ENCODE results near the gene MYO19. TPM values are rescaled to one million over a fixed set of nuclear protein-coding genes. Genes with fewer than 3 reads are reported as not detected.

Gene MYO19
- total RNA-seq, 1 experiment from 2014 or later, result 144 TPM

GRCh38 chr17:36535669-36536081 lies 1.0 kb upstream of the MYO19 start:
- Mint-ChIP-seq H3K4me3 (peak overlapping the region; percentile 96 to 99), H3K4me1 (peaks cover 10 to 17% of the 10 kb centered on the region in 2 experiments), H3K36me3 (ENCODE audit: insufficient read depth in 1 of 3, low read depth in 3 of 3) (peaks cover 31 to 63% (median 38%) of the 10 kb centered on the region in 3 experiments), H3K9me3 (peaks cover 0 to 7% of the 10 kb centered on the region in 2 experiments; a peak in 3 of 5 replicates), H3K27ac (peak overlapping the region; percentile 99 to 100 (median 99); a peak in 6 of 7 replicates), H3K27me3 (ENCODE audit: low read depth) (peaks cover 1% of the 10 kb centered on the region; the same call in 1 of the 2 replicates)
- Histone ChIP-seq H2AK5ac (ENCODE audit: insufficient read length, low read length) (no peak overlapping the region), H3K9ac (ENCODE audit: extremely low read depth, insufficient read length, low read length) (peak overlapping the region; percentile 67), H3K27me3 (ENCODE audit: insufficient read depth, low read length) (no peaks in the 10 kb centered on the region), H2BK120ac (ENCODE audit: low read depth, low read length, poor library complexity, severe bottlenecking) (no peak overlapping the region), H3K79me1 (ENCODE audit: insufficient read depth, low read depth, low read length, poor library complexity, severe bottlenecking) (peaks cover 7% of the 10 kb centered on the region), H3T11ph (ENCODE audit: low read length) (no peak overlapping the region), H3K27ac (ENCODE audit: insufficient read length, low read depth, low read length) (no peak overlapping the region), H2BK12ac (ENCODE audit: insufficient read length, low read depth, low read length) (no peak overlapping the region), H4K5ac (ENCODE audit: insufficient read length, low read depth, low read length) (no peak overlapping the region), H3K4me1 (ENCODE audit: insufficient read depth, low read length) (0 out of 2 replicates have a peak, but pooled peaks cover 2% of the 10 kb centered on the region), H2BK20ac (ENCODE audit: low read depth, low read length, poor library complexity, severe bottlenecking) (no peak overlapping the region), H3K4ac (ENCODE audit: low read depth, low read length) (no peak overlapping the region), H3K23ac (ENCODE audit: insufficient read length, low read depth, low read length) (no peak overlapping the region), H2AFZ (ENCODE audit: low read length) (no peak overlapping the region), H3K9me3 (ENCODE audit: control insufficient read depth, low read depth, low read length) (no peaks in the 10 kb centered on the region), H4K91ac (ENCODE audit: insufficient read length, low read depth, low read length) (no peak overlapping the region), H3K56ac (ENCODE audit: insufficient read length, low read depth, low read length) (no peak overlapping the region), H3K4me2 (ENCODE audit: insufficient read depth, insufficient read length, low read length) (peak overlapping the region; percentile 80), H2BK15ac (ENCODE audit: low read depth, low read length) (no peak overlapping the region), H3K79me2 (ENCODE audit: insufficient read depth, low read length) (peaks cover 5% of the 10 kb centered on the region; the same call in 1 of the 2 replicates), H3K18ac (ENCODE audit: insufficient read length, low read depth, low read length) (no peak overlapping the region), H4K20me1 (ENCODE audit: control insufficient read depth, insufficient read depth, insufficient read length) (no peaks in the 10 kb centered on the region), H2BK5ac (ENCODE audit: insufficient read length, low read length) (no peak overlapping the region), H3K14ac (ENCODE audit: insufficient read depth, low read length) (no peak overlapping the region), H4K8ac (replicated peaks; ENCODE audit: insufficient read length, low read depth, low read length) (no peak overlapping the region), H3K23me2 (ENCODE audit: insufficient read length, low read depth, low read length, poor library complexity, severe bottlenecking) (peaks cover 7% of the 10 kb centered on the region)
- no peak for TF ChIP-seq CTCF (conservative IDR thresholded peaks at IDR 0.05)
- WGBS (ENCODE audit: extremely low coverage, insufficient read length, low lambda C conversion rate), result no CpG with 5 or more reads among the region's 15 CpGs
- no peak for DNase-seq
